ENCODE results near the gene FAM171A1.
A peak's percentile ranks its signal among the peaks of the same experiment; 100 is the strongest.

Gene FAM171A1

GRCh38 chr10:15197911-15198310 is 173.2 kb downstream of the FAM171A1 start:
- H2BK15ac ChIP-seq (ENCODE audit: low read length): no peak overlapping the region
- H3K14ac ChIP-seq (ENCODE audit: low read length): no peak overlapping the region
- H3K4me1 ChIP-seq (ENCODE audit: control insufficient read depth in 2 of 2, insufficient read depth in 1 of 2, low read depth in 1 of 2, low read length in 2 of 2): peaks cover 0 to 2% of the 10 kb centered on the region in 2 donors
- no peaks in the 10 kb centered on the region for H3K79me1 ChIP-seq (ENCODE audit: low read depth, low read length)
- H3K4me3 ChIP-seq (ENCODE audit: low read length in 2 of 2): no peak overlapping the region
- H3K36me3 ChIP-seq (replicated peaks in 1 of 2; ENCODE audit: control insufficient read depth in 2 of 2, insufficient read depth in 2 of 2, low read length in 2 of 2): no peaks in the 10 kb centered on the region
- H2BK12ac ChIP-seq (ENCODE audit: low read length): no peak overlapping the region
- WGBS, 2 donors (ENCODE audit: extremely low coverage in 2 of 2, insufficient read length in 2 of 2, insufficient replicate concordance in 1 of 2): no CpG with 5 or more reads among the region's 4 CpGs
- no peak overlapping the region for H4K8ac ChIP-seq (ENCODE audit: low read depth, low read length)
- no peaks in the 10 kb centered on the region for H3K27me3 ChIP-seq (ENCODE audit: control insufficient read depth in 3 of 3, insufficient read depth in 3 of 3, low read depth in 1 of 3, low read length in 3 of 3)
- no peak overlapping the region for H3K9ac ChIP-seq (ENCODE audit: low read depth, low read length, poor library complexity)
- DNase-seq (ENCODE audit: low spot score): no peak
- no peak overlapping the region for H2BK120ac ChIP-seq (ENCODE audit: low read depth, low read length)
- H3K9me3 ChIP-seq (replicated peaks in 1 of 2; ENCODE audit: control insufficient read depth in 2 of 2, insufficient read depth in 1 of 2, low read depth in 1 of 2, low read length in 2 of 2): no peaks in the 10 kb centered on the region
- H2BK5ac ChIP-seq (ENCODE audit: low read length): no peak overlapping the region
- no peak overlapping the region for H3K4me2 ChIP-seq (ENCODE audit: insufficient read depth, low read length, poor library complexity, severe bottlenecking)
- no peak overlapping the region for H2AFZ ChIP-seq (ENCODE audit: low read length)
- no peak overlapping the region for H3K18ac ChIP-seq (ENCODE audit: low read length)
- H3K27ac ChIP-seq (replicated peaks; ENCODE audit: low read length): no peak overlapping the region
- no peak overlapping the region for H3K23ac ChIP-seq (ENCODE audit: low read depth, low read length, poor library complexity)
- H2AK5ac ChIP-seq (ENCODE audit: low read depth, low read length): no peak overlapping the region
- H3K4ac ChIP-seq (ENCODE audit: low read length): no peak overlapping the region
- H4K91ac ChIP-seq (ENCODE audit: low read depth, low read length, poor library complexity): no peak overlapping the region

- Histone ChIP-seq H3K23ac (ENCODE audit: low read depth, low read length, poor library complexity) (no peak overlapping the region), H3K9me3 (replicated peaks in 1 of 2; ENCODE audit: control insufficient read depth in 2 of 2, insufficient read depth in 1 of 2, low read depth in 1 of 2, low read length in 2 of 2) (no peaks in the 10 kb centered on the region), H2BK15ac (ENCODE audit: low read length) (no peak overlapping the region), H4K8ac (ENCODE audit: low read depth, low read length) (no peak overlapping the region), H3K9ac (ENCODE audit: low read depth, low read length, poor library complexity) (no peak overlapping the region), H3K18ac (ENCODE audit: low read length) (no peak overlapping the region), H3K4me2 (ENCODE audit: insufficient read depth, low read length, poor library complexity, severe bottlenecking) (no peak overlapping the region), H2BK5ac (ENCODE audit: low read length) (no peak overlapping the region), H4K91ac (ENCODE audit: low read depth, low read length, poor library complexity) (no peak overlapping the region), H3K27me3 (ENCODE audit: control insufficient read depth in 3 of 3, insufficient read depth in 3 of 3, low read depth in 1 of 3, low read length in 3 of 3) (no peaks in the 10 kb centered on the region), H3K4me3 (ENCODE audit: low read length in 2 of 2) (no peak overlapping the region), H3K4me1 (ENCODE audit: control insufficient read depth in 2 of 2, insufficient read depth in 1 of 2, low read depth in 1 of 2, low read length in 2 of 2) (peaks cover 0 to 2% of the 10 kb centered on the region in 2 donors), H2BK12ac (ENCODE audit: low read length) (no peak overlapping the region), H2BK120ac (ENCODE audit: low read depth, low read length) (no peak overlapping the region), H3K14ac (ENCODE audit: low read length) (no peak overlapping the region), H2AFZ (ENCODE audit: low read length) (no peak overlapping the region), H3K27ac (replicated peaks; ENCODE audit: low read length) (no peak overlapping the region), H3K36me3 (replicated peaks in 1 of 2; ENCODE audit: control insufficient read depth in 2 of 2, insufficient read depth in 2 of 2, low read length in 2 of 2) (no peaks in the 10 kb centered on the region), H3K79me1 (ENCODE audit: low read depth, low read length) (no peaks in the 10 kb centered on the region), H2AK5ac (ENCODE audit: low read depth, low read length) (no peak overlapping the region), H3K4ac (ENCODE audit: low read length) (no peak overlapping the region)
- WGBS, 2 donors (ENCODE audit: extremely low coverage in 2 of 2, insufficient read length in 2 of 2, insufficient replicate concordance in 1 of 2): no CpG with 5 or more reads among the region's 2 CpGs
- no peak for DNase-seq (ENCODE audit: low spot score)
Measured at GRCh38 chr10:15197276-15197675, 173.8 kb downstream of the FAM171A1 start.

GRCh38 chr10:15196021-15196834 is 174.9 kb downstream of the FAM171A1 start:
- H4K91ac ChIP-seq (ENCODE audit: low read depth, low read length, poor library complexity): no peak overlapping the region
- no CpG with 5 or more reads among the region's 12 CpGs for WGBS, 2 donors (ENCODE audit: extremely low coverage in 2 of 2, insufficient read length in 2 of 2, insufficient replicate concordance in 1 of 2)
- H2AFZ ChIP-seq (ENCODE audit: low read length): no peak overlapping the region
- no peak overlapping the region for H3K23ac ChIP-seq (ENCODE audit: low read depth, low read length, poor library complexity)
- no peak overlapping the region for H2BK15ac ChIP-seq (ENCODE audit: low read length)
- H2BK5ac ChIP-seq (ENCODE audit: low read length): no peak overlapping the region
- H3K36me3 ChIP-seq (replicated peaks in 1 of 2; ENCODE audit: control insufficient read depth in 2 of 2, insufficient read depth in 2 of 2, low read length in 2 of 2): no peaks in the 10 kb centered on the region
- no peaks in the 10 kb centered on the region for H3K9me3 ChIP-seq (replicated peaks in 1 of 2; ENCODE audit: control insufficient read depth in 2 of 2, insufficient read depth in 1 of 2, low read depth in 1 of 2, low read length in 2 of 2)
- peak overlapping the region; percentile 35 for H3K9ac ChIP-seq (ENCODE audit: low read depth, low read length, poor library complexity)
- H3K79me1 ChIP-seq (ENCODE audit: low read depth, low read length): no peaks in the 10 kb centered on the region
- no peak overlapping the region for H2BK12ac ChIP-seq (ENCODE audit: low read length)
- no peak overlapping the region for H3K4me3 ChIP-seq (ENCODE audit: low read length in 2 of 2)
- no peak overlapping the region for H3K4ac ChIP-seq (ENCODE audit: low read length)
- no peak overlapping the region for H3K18ac ChIP-seq (ENCODE audit: low read length)
- no peaks in the 10 kb centered on the region for H3K27me3 ChIP-seq (ENCODE audit: control insufficient read depth in 3 of 3, insufficient read depth in 3 of 3, low read depth in 1 of 3, low read length in 3 of 3)
- no peak overlapping the region for H3K14ac ChIP-seq (ENCODE audit: low read length)
- no peak overlapping the region for H4K8ac ChIP-seq (ENCODE audit: low read depth, low read length)
- H3K27ac ChIP-seq (replicated peaks; ENCODE audit: low read length): no peak overlapping the region
- H3K4me1 ChIP-seq (ENCODE audit: control insufficient read depth in 2 of 2, insufficient read depth in 1 of 2, low read depth in 1 of 2, low read length in 2 of 2): peaks cover 0 to 2% of the 10 kb centered on the region in 2 donors
- no peak overlapping the region for H2AK5ac ChIP-seq (ENCODE audit: low read depth, low read length)
- H3K4me2 ChIP-seq (ENCODE audit: insufficient read depth, low read length, poor library complexity, severe bottlenecking): no peak overlapping the region
- H2BK120ac ChIP-seq (ENCODE audit: low read depth, low read length): no peak overlapping the region
- no peak for DNase-seq (ENCODE audit: low spot score)

- H3K14ac ChIP-seq (ENCODE audit: low read length): no peak overlapping the region
- H3K23ac ChIP-seq (ENCODE audit: low read depth, low read length, poor library complexity): no peak overlapping the region
- no peaks in the 10 kb centered on the region for H3K9me3 ChIP-seq (replicated peaks in 1 of 2; ENCODE audit: control insufficient read depth in 2 of 2, insufficient read depth in 1 of 2, low read depth in 1 of 2, low read length in 2 of 2)
- no peak overlapping the region for H4K8ac ChIP-seq (ENCODE audit: low read depth, low read length)
- H3K36me3 ChIP-seq (replicated peaks in 1 of 2; ENCODE audit: control insufficient read depth in 2 of 2, insufficient read depth in 2 of 2, low read length in 2 of 2): no peaks in the 10 kb centered on the region
- H3K4ac ChIP-seq (ENCODE audit: low read length): no peak overlapping the region
- no peak for DNase-seq (ENCODE audit: low spot score)
- WGBS, 2 donors (ENCODE audit: extremely low coverage in 2 of 2, insufficient read length in 2 of 2, insufficient replicate concordance in 1 of 2): no CpG with 5 or more reads among the region's 11 CpGs
- H4K91ac ChIP-seq (ENCODE audit: low read depth, low read length, poor library complexity): no peak overlapping the region
- no peak overlapping the region for H3K9ac ChIP-seq (ENCODE audit: low read depth, low read length, poor library complexity)
- H3K27ac ChIP-seq (replicated peaks; ENCODE audit: low read length): no peak overlapping the region
- H2AFZ ChIP-seq (ENCODE audit: low read length): no peak overlapping the region
- H2BK5ac ChIP-seq (ENCODE audit: low read length): no peak overlapping the region
- H2AK5ac ChIP-seq (ENCODE audit: low read depth, low read length): no peak overlapping the region
- H3K4me2 ChIP-seq (ENCODE audit: insufficient read depth, low read length, poor library complexity, severe bottlenecking): no peak overlapping the region
- no peak overlapping the region for H3K4me3 ChIP-seq (ENCODE audit: low read length in 2 of 2)
- H3K27me3 ChIP-seq (ENCODE audit: control insufficient read depth in 3 of 3, insufficient read depth in 3 of 3, low read depth in 1 of 3, low read length in 3 of 3): peaks cover 0 to 2% (median 0%) of the 10 kb centered on the region in 3 experiments
- no peak overlapping the region for H3K18ac ChIP-seq (ENCODE audit: low read length)
- no peaks in the 10 kb centered on the region for H3K79me1 ChIP-seq (ENCODE audit: low read depth, low read length)
- H3K4me1 ChIP-seq (ENCODE audit: control insufficient read depth in 2 of 2, insufficient read depth in 1 of 2, low read depth in 1 of 2, low read length in 2 of 2): no peaks in the 10 kb centered on the region
- H2BK120ac ChIP-seq (ENCODE audit: low read depth, low read length): no peak overlapping the region
- no peak overlapping the region for H2BK12ac ChIP-seq (ENCODE audit: low read length)
- H2BK15ac ChIP-seq (ENCODE audit: low read length): no peak overlapping the region
Measured at GRCh38 chr10:15189133-15189885, 181.8 kb downstream of the FAM171A1 start.

Data from neuronal stem cell (in vitro differentiated cells).